Upper lobe of left lung (tissue), 6 donors: ENCODE measurements around the gene MROH7. TPM values are rescaled to one million over a fixed set of nuclear protein-coding genes. Genes with fewer than 3 reads are reported as not detected.

Source experiments
- ATAC-seq, 2 donors: fragments of 200-7000 bp; cut with Tn5 transposase; one replicate each; pipeline ENCODE4 v1.9.1; 2022; ENCODE audit warnings: mild to moderate bottlenecking in 2 of 2, moderate library complexity in 2 of 2; ENCODE audit not compliant: low FRiP score in 2 of 2
- DNase-seq, 2 donors: peaks; one replicate each; pipeline ENCODE4 v3.0.0-alpha.2; 2019 to 2020
- H3K27ac ChIP-seq, 4 donors: fragments of 200-600 bp; sonication (generic); one replicate each; pipeline ENCODE4 v1.5.1; 2016 to 2019
- H3K27me3 ChIP-seq, 4 donors: fragments of 200-600 bp; sonication (generic); one replicate each; pipeline ENCODE4 v1.5.1; 2017 to 2019
- H3K36me3 ChIP-seq, 4 donors: fragments of 200-600 bp; sonication (generic); one replicate each; pipeline ENCODE4 v1.5.1; 2016 to 2019
- H3K4me1 ChIP-seq, 4 donors: fragments of 200-600 bp; sonication (generic); one replicate each; pipeline ENCODE4 v1.5.1; 2018 to 2019
- H3K4me3 ChIP-seq, 4 donors: fragments of 200-600 bp; sonication (generic); one replicate each; pipeline ENCODE4 v1.5.1; 2017 to 2019; ENCODE audit warnings: mild to moderate bottlenecking in 2 of 4, moderate library complexity in 1 of 4
- H3K9me3 ChIP-seq, 4 donors: fragments of 200-600 bp; sonication (generic); one replicate each; pipeline ENCODE4 v1.5.1; 2018 to 2019
- CTCF ChIP-seq, 6 experiments: fragments of 450-650 bp in 4 of 6; fragments of 200-600 bp in 2 of 6; sonication (generic) in 2 of 6; IDR thresholded peaks; one replicate each; pipeline ENCODE4 v1.5.1; 2016 to 2019; ENCODE audit warnings: antibody characterized with exemption in 6 of 6
- EP300 ChIP-seq, 4 donors: sonication (generic); formaldehyde crosslinking; IDR thresholded peaks; one replicate each; pipeline ENCODE4 v1.5.1; 2017; ENCODE audit warnings: antibody characterized with exemption in 4 of 4, control low read depth in 2 of 4
- POLR2A ChIP-seq, 4 donors: fragments of 450-650 bp; IDR thresholded peaks; one replicate each; pipeline ENCODE4 v1.5.1; 2016 to 2017; ENCODE audit warnings: antibody characterized with exemption in 4 of 4, mild to moderate bottlenecking in 2 of 4
- POLR2AphosphoS5 ChIP-seq, 2 donors: sonication (generic); formaldehyde crosslinking; IDR thresholded peaks; one replicate each; pipeline ENCODE4 v1.5.1; 2017; ENCODE audit warnings: antibody characterized with exemption in 2 of 2
- WGBS, 2 donors: methylation state at CpG; one replicate each; pipeline ENCODE4 v1.1.5; 2017 to 2018; 5-methylcytosine and 5-hydroxymethylcytosine counted together
- total RNA-seq, 6 donors: library from RNA; depleted of rRNA in 4 of 6; stranded (reverse); fragments of >200 nt in 4 of 6; gene quantifications; one replicate each; pipeline versions ENCODE4 v1.1.0 to v1.2.1, GENCODE V29; 2016 to 2021
- donor health status: DM: no; HTN: no; CAD: no; lungs with moderate emphysema.
- donor health status: DM: no; HTN: yes; CAD: no; lungs with severe emphysema.

MROH7 gene
- total RNA-seq, 6 donors from 2014 or later, result 1.2 to 10.5 (median 2.2) TPM

- no peak for DNase-seq
- ATAC-seq, result no peak
These were observed 100.7 kb downstream of the MROH7 start for GRCh38 chr1:54742282-54742681.

GRCh38 chr1:54743416-54744226 is 102.0 kb downstream of the MROH7 start:
- no peak for ATAC-seq
- Histone ChIP-seq H3K4me1 (no peaks in the 10 kb centered on the region), H3K4me3 (no peak overlapping the region), H3K27ac (no peak overlapping the region), H3K27me3 (no peaks in the 10 kb centered on the region), H3K9me3 (no peaks in the 10 kb centered on the region), H3K36me3 (peaks cover 13 to 48% (median 39%) of the 10 kb centered on the region in 4 donors)
- WGBS, 2 donors, result 73 to 76% methylated on average over 9 to 12 of the region's 12 CpGs
- no peak for DNase-seq
- TF ChIP-seq POLR2A (IDR thresholded peaks at IDR 0.05) (no peak), CTCF (IDR thresholded peaks at IDR 0.05) (no peak), POLR2AphosphoS5 (IDR thresholded peaks at IDR 0.05) (no peak), EP300 (IDR thresholded peaks at IDR 0.05) (no peak)

More at GRCh38 chr1:54742282-54742681, 100.7 kb downstream of the MROH7 start:
- H3K27me3 ChIP-seq, result no peaks in the 10 kb centered on the region
- no peaks in the 10 kb centered on the region for H3K9me3 ChIP-seq
- no peak overlapping the region for H3K4me3 ChIP-seq
- no peak overlapping the region for H3K27ac ChIP-seq
- WGBS, 2 donors, result 70 to 73% methylated on average over 4 of the region's 4 CpGs
- H3K4me1 ChIP-seq, result no peaks in the 10 kb centered on the region
- TF ChIP-seq POLR2A (IDR thresholded peaks at IDR 0.05), result no peak
- peaks cover 13 to 62% (median 52%) of the 10 kb centered on the region in 4 donors for H3K36me3 ChIP-seq

GRCh38 chr1:54744696-54745095 is 103.1 kb downstream of the MROH7 start:
- ATAC-seq (no peak), DNase-seq (no peak)
- Histone ChIP-seq H3K27me3 (no peaks in the 10 kb centered on the region), H3K27ac (no peak overlapping the region), H3K4me1 (no peaks in the 10 kb centered on the region), H3K36me3 (peaks cover 9 to 39% (median 28%) of the 10 kb centered on the region in 4 donors), H3K4me3 (no peak overlapping the region), H3K9me3 (no peaks in the 10 kb centered on the region)
- TF ChIP-seq POLR2A (IDR thresholded peaks at IDR 0.05), result no peak
- no peak for TF ChIP-seq POLR2AphosphoS5 (IDR thresholded peaks at IDR 0.05)
- TF ChIP-seq EP300 (IDR thresholded peaks at IDR 0.05), result no peak
- TF ChIP-seq CTCF (IDR thresholded peaks at IDR 0.05), result no peak
- WGBS, 2 donors, result 85% methylated on average over 3 of the region's 3 CpGs; no CpG with 5 or more reads in 1 of the 2 donors

DNA sequence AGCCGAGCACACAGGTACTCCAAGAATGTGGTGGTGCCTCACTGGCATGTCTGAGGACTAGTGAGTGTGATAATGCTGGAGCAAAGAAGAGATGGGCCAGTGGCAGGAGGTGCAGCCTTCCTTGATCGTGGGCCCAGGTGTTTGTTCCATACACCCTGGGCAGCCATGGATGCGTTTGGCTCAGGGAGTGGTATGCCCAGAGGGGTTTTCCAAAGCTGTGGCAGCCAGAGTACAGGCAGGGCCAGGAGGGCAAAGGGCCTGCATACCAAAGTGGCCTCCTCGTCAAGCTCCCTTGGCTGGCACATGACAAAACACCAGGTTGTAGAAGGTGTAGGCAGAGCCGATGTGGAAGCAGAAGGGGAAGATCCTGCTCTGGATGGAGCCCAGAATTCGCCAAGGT is 103.7 kb downstream of the MROH7 start:
- Histone ChIP-seq H3K4me3 (no peak overlapping the region), H3K4me1 (no peaks in the 10 kb centered on the region), H3K27ac (no peak overlapping the region), H3K27me3 (no peaks in the 10 kb centered on the region), H3K36me3 (peaks cover 8 to 33% (median 22%) of the 10 kb centered on the region in 4 donors), H3K9me3 (no peaks in the 10 kb centered on the region)
- DNase-seq, result no peak
- WGBS, 2 donors, result 84 to 87% methylated on average over 6 of the region's 6 CpGs
- TF ChIP-seq POLR2A (IDR thresholded peaks at IDR 0.05) (no peak), POLR2AphosphoS5 (IDR thresholded peaks at IDR 0.05) (no peak), CTCF (IDR thresholded peaks at IDR 0.05) (no peak), EP300 (IDR thresholded peaks at IDR 0.05) (no peak)
- ATAC-seq, result no peak

DNA sequence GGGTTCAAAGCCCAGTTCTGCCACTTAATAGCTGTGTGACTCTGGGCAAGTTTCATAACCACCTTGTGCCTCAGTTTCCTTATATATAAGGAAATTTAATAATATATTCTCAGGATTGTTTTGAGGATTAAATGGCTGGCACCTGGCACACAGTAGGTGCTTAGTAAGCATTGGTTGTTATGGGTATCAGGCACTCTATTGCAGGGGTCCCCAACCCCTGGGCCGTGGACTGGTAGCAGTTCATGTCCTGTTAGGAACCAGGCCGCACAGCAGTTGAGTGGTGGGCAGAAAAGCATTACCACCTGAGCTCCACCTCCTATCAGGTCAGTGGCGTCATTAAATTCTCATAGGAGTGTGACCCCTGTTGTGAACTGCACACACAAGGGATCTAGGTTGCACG is 104.3 kb downstream of the MROH7 start:
- ATAC-seq (no peak), DNase-seq (no peak)
- no peak overlapping the region for H3K27ac ChIP-seq
- no peaks in the 10 kb centered on the region for H3K4me1 ChIP-seq
- H3K4me3 ChIP-seq, result no peak overlapping the region
- peaks cover 8 to 27% (median 17%) of the 10 kb centered on the region in 4 donors for H3K36me3 ChIP-seq
- no peaks in the 10 kb centered on the region for H3K27me3 ChIP-seq
- 93 to 96% methylated on average over 3 to 4 of the region's 4 CpGs for WGBS, 2 donors
- H3K9me3 ChIP-seq, result no peaks in the 10 kb centered on the region
- no peak for TF ChIP-seq EP300 (IDR thresholded peaks at IDR 0.05)
- no peak for TF ChIP-seq POLR2A (IDR thresholded peaks at IDR 0.05)
- no peak for TF ChIP-seq CTCF (IDR thresholded peaks at IDR 0.05)
- no peak for TF ChIP-seq POLR2AphosphoS5 (IDR thresholded peaks at IDR 0.05)
